MG63 (cell line): ENCODE data around the gene FSD1L. TPM values are rescaled to one million over a fixed set of nuclear protein-coding genes. Genes with fewer than 3 reads are reported as not detected.

Source experiments
- DNase-seq: peaks from one replicate; pipeline ENCODE4 v3.0.0-alpha.2; 2020
- H3K27me3 ChIP-seq: fragments of 250-450 bp; sonication (Bioruptor Pico); 2 replicates; pipeline ENCODE4 v1.5.1; 2020; ENCODE audit warnings: mild to moderate bottlenecking, moderate library complexity
- H3K36me3 ChIP-seq: fragments of 250-450 bp; sonication (Bioruptor Pico); 2 replicates; pipeline ENCODE4 v1.5.1; 2020; ENCODE audit warnings: mild to moderate bottlenecking, moderate library complexity
- H3K4me3 ChIP-seq: fragments of 250-450 bp; sonication (Bioruptor Pico); 2 replicates; pipeline ENCODE4 v1.5.1; 2020; ENCODE audit warnings: mild to moderate bottlenecking, moderate library complexity
- H3K9me3 ChIP-seq: fragments of 250-450 bp; sonication (Bioruptor Pico); 2 replicates; pipeline ENCODE4 v1.5.1; 2020; ENCODE audit warnings: mild to moderate bottlenecking, moderate library complexity
- total RNA-seq: library from RNA; depleted of rRNA; stranded (reverse); fragments of >200 nt; shearing (Covaris generic); gene quantifications from 2 replicates; pipeline ENCODE4 v1.2.3, GENCODE V29; 2014; ENCODE audit warnings: low replicate concordance

Gene FSD1L
- total RNA-seq, 1 experiment from 2014 or later: 2.1 TPM

DNA sequence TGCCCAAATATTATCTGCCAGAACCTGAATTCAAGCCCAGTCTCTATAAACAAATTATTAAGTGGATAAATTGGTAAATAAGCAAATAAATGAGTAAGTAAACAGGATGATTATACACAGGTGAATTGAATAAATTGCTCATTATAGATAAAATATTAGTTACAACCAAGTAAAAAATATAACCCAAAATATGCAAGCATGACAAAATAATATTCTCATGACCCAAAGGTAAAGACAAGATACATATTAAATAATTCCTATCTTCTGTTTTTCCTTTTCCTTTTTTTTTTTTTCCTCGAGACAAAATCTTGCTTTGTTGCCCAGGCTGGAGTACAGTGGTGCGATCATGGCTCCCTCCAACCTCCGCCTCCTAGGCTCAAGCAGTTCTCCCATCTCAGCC lies 21.2 kb upstream of the FSD1L start:
- Histone ChIP-seq H3K27me3 (no peaks in the 10 kb centered on the region), H3K4me3 (no peak overlapping the region)
- DNase-seq: no peak

GRCh38 chr9:105431424-105432246 lies 16.2 kb upstream of the FSD1L start:
- Histone ChIP-seq H3K27me3 (no peaks in the 10 kb centered on the region), H3K36me3 (no peaks in the 10 kb centered on the region), H3K4me3 (no peak overlapping the region), H3K9me3 (no peaks in the 10 kb centered on the region)
- DNase-seq: no peak

More for the DNA sequence above, 21.2 kb upstream of the FSD1L start:
- Histone ChIP-seq H3K9me3 (no peaks in the 10 kb centered on the region), H3K36me3 (no peaks in the 10 kb centered on the region)

- Histone ChIP-seq H3K9me3 (no peaks in the 10 kb centered on the region), H3K4me3 (no peak overlapping the region), H3K27me3 (no peaks in the 10 kb centered on the region), H3K36me3 (no peaks in the 10 kb centered on the region)
- no peak for DNase-seq
Observed at GRCh38 chr9:105432247-105432842, 15.5 kb upstream of the FSD1L start.

- DNase-seq: no peak
- Histone ChIP-seq H3K27me3 (no peaks in the 10 kb centered on the region), H3K36me3 (no peaks in the 10 kb centered on the region), H3K4me3 (no peak overlapping the region), H3K9me3 (no peaks in the 10 kb centered on the region)
Observed at GRCh38 chr9:105435453-105435852, 12.4 kb upstream of the FSD1L start.

- Histone ChIP-seq H3K27me3 (no peaks in the 10 kb centered on the region), H3K4me3 (no peak overlapping the region), H3K36me3 (no peaks in the 10 kb centered on the region), H3K9me3 (no peaks in the 10 kb centered on the region)
- DNase-seq: no peak
Observed at GRCh38 chr9:105436783-105437182, 11.1 kb upstream of the FSD1L start.

DNA sequence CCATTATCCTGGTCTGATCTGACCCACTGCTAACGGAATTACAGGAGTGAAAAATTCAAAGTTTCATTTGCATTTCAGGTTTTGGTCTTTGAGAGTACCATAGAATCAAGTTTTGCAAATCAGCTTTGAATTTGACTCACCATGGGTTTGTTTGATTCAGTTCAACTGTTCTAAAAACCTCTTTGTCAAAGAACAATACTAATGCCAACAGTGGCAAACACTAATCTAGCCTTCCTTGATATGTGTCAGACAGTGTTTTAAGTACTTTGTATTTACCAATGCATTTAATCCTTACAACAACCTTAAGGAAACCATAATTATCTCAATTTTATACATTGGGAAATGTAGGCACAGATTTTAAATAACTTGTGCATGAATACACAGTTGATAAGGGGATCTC lies 10.1 kb upstream of the FSD1L start:
- no peaks in the 10 kb centered on the region for H3K36me3 ChIP-seq

DNA sequence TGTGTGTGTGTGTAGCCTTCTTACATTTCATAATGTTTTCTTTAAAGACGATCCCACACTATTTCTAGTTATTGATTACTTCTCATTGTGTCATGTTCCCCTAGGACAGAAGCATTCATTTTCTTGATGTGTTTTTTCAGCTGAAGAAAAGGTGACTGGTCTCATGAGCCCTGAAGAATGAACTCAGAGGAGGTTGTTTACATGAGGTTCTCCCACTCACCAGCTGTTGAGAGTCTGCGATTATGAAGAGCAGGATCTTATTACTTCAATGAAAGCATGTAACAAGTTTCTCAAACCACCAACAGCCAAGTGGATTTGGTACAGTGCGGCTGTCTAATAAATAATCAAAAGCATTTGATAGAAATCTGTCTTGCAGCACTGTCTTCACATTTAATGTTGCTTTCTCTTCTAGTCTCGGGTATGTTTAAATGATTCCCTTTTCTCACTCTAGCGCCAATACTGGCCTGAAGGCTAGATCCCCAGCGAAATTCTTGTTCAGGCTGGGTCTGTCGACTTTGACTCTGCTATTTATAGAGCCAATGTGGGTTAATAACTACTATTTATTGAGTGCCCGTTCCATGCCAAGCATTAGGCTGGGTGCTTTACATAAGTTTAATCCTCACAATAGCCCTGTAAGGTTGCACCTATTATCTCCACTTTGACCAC lies 9.6 kb upstream of the FSD1L start:
- no peak for DNase-seq
- no peak overlapping the region for H3K4me3 ChIP-seq

More for the DNA sequence above, 10.1 kb upstream of the FSD1L start:
- Histone ChIP-seq H3K9me3 (no peaks in the 10 kb centered on the region), H3K4me3 (no peak overlapping the region), H3K27me3 (no peaks in the 10 kb centered on the region)
- no peak for DNase-seq

GRCh38 chr9:105439428-105439827 lies 8.4 kb upstream of the FSD1L start:
- DNase-seq: no peak
- Histone ChIP-seq H3K9me3 (no peaks in the 10 kb centered on the region), H3K27me3 (no peaks in the 10 kb centered on the region), H3K36me3 (no peaks in the 10 kb centered on the region), H3K4me3 (no peak overlapping the region)

More for the DNA sequence above, 9.6 kb upstream of the FSD1L start:
- Histone ChIP-seq H3K9me3 (no peaks in the 10 kb centered on the region), H3K27me3 (no peaks in the 10 kb centered on the region), H3K36me3 (no peaks in the 10 kb centered on the region)

- no peaks in the 10 kb centered on the region for H3K27me3 ChIP-seq
- no peaks in the 10 kb centered on the region for H3K36me3 ChIP-seq
- no peak overlapping the region for H3K4me3 ChIP-seq
- no peak for DNase-seq
- H3K9me3 ChIP-seq: no peaks in the 10 kb centered on the region
Observed at GRCh38 chr9:105441616-105442160, 6.1 kb upstream of the FSD1L start.

- no peaks in the 10 kb centered on the region for H3K9me3 ChIP-seq
- H3K27me3 ChIP-seq: no peaks in the 10 kb centered on the region
- no peak overlapping the region for H3K4me3 ChIP-seq
- no peak for DNase-seq
- H3K36me3 ChIP-seq: no peaks in the 10 kb centered on the region
Observed at GRCh38 chr9:105443121-105443520, 4.7 kb upstream of the FSD1L start.

DNA sequence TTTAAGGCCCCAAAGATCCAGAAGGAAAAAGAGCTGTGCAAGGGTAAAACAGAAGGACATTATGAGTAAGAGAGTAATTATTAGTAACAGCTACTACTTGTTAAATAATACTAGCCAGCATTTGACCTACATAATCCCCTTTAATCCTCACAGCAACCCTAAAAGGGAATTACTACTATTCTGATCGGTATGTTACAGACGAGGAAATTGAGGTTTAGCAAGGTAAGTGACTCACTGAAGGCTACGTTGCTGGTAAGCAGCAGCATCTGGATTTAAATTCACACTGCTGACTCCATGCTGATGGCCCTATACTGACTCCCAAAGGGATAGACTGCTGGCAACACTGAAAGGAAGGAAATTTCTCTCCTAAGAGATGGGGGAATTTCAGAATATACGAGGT lies 3.7 kb upstream of the FSD1L start:
- no peaks in the 10 kb centered on the region for H3K27me3 ChIP-seq
- H3K4me3 ChIP-seq: no peak overlapping the region
- DNase-seq: no peak
- H3K36me3 ChIP-seq: no peaks in the 10 kb centered on the region
- H3K9me3 ChIP-seq: no peaks in the 10 kb centered on the region

DNA sequence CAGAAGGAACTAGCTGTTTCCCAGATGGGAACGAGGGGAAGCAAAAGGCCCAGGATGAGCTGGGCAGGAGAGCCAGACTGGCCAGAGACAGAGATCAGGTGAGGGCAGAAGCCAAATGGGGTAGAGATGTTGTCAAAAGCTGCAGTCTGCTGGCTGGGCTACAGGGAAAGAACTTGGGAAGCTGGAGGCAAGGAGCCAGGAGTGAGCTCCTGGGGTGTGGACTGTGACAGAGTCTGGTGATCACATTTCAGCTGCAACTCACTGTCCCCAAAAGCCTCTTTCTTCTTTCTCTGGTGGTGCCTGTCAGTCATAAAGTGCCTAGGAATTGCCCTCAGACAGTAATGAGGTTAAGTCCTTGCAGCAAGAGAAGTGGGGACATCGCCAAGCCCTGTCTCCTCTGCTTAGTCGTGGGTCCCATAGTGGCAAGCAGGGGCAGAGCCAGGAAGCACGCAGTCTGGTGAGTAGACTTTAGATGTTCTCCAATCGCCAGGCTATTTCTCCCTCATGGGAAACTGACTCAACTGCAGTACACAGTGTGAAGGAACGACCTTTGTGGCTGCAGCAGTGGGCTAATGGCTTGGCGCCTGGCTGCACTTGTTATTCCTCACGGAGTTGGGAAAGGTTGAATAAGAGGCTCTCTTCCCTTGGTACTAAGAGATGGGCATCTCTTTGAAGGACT lies 2.5 kb upstream of the FSD1L start:
- H3K9me3 ChIP-seq: no peaks in the 10 kb centered on the region
- H3K4me3 ChIP-seq: no peak overlapping the region
- DNase-seq: no peak
- H3K27me3 ChIP-seq: no peaks in the 10 kb centered on the region
- no peaks in the 10 kb centered on the region for H3K36me3 ChIP-seq

DNA sequence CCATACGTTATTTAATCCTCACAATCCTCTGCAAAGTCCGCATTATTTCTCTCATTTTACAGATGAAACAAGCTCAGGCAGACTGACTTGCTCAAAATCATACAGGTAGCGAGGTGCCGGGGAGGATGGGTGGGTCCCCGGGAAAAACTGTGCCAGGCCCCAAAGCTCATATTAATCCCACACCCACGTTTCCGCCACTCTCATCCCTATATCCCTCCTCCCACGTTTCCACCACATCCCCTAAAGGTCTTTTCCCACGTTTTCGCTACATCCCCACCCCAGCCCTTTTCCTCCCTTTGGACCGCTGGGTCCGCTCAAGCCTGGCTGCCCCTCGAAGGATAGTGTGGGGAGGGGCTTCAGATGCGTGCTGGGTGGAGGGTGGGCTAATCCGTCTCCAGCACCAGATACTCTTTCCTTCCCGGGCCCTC lies 434 bp upstream of the FSD1L start:
- DNase-seq: no peak
- no peaks in the 10 kb centered on the region for H3K27me3 ChIP-seq
- H3K36me3 ChIP-seq: peaks cover 7% of the 10 kb centered on the region; the same call in 1 of the 2 replicates
- peak overlapping the region; percentile 80 for H3K4me3 ChIP-seq
- no peaks in the 10 kb centered on the region for H3K9me3 ChIP-seq

DNA sequence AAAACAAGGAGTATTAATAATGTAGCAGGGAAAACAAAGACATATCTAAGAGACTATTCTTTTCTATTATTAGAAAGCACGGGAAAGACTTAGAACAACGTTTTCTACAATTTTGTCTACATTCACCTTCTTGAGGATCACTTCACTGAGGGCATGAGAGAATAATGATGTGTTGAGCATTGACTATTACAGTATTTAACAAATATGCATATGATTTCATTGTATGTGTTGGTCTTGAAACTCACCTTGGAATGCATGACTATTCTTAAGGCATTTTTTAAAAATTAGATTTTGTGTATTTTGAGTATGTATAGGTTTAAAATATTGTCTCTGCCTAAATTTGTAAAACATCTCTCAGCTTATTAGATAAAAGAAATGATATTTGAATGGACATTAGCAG lies 1.2 kb downstream of the FSD1L start:
- peaks cover 7% of the 10 kb centered on the region for H3K36me3 ChIP-seq
- H3K4me3 ChIP-seq: peak overlapping the region; percentile 80
- no peak for DNase-seq
- no peaks in the 10 kb centered on the region for H3K27me3 ChIP-seq
- H3K9me3 ChIP-seq: no peaks in the 10 kb centered on the region

- no peak overlapping the region for H3K4me3 ChIP-seq
- H3K36me3 ChIP-seq: peaks cover 16% of the 10 kb centered on the region
- H3K27me3 ChIP-seq: no peaks in the 10 kb centered on the region
- DNase-seq: no peak
- peaks cover 4% of the 10 kb centered on the region; the same call in 1 of the 2 replicates for H3K9me3 ChIP-seq
Observed at GRCh38 chr9:105452185-105452584, 4.4 kb downstream of the FSD1L start.

DNA sequence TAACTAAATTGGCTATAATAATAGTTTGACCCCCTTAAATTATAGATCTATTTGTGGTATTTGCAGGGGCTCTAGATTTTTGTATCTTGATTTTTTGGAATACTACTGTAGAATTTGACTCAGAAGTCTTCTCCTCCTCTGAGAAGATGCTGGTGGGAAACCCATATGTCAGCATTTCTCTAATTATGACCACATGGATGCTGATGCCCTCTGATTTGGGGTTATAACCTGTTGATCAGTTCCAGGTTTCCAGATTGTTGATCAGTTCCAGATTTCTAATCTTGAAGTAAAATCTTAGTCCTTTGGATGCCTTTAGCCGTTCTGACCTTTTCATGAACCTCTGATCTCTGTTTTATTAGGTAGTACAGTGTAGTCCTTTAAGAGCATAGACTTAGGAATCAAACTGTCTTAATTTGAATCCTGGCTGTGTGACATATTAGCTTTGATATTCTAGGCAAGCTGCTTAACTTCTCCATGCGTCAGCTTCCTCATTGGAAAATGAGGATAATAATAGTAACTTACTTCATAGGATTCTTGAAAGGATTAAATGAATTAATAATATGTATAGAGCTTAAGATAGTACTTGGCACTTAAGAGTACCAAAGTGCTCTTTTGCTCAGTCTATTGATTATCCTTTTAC lies 8.1 kb downstream of the FSD1L start:
- Histone ChIP-seq H3K27me3 (no peaks in the 10 kb centered on the region), H3K9me3 (peaks cover 11% of the 10 kb centered on the region), H3K4me3 (no peak overlapping the region), H3K36me3 (peaks cover 24% of the 10 kb centered on the region)
- DNase-seq: no peak
